ENCODE measurements around the gene PLS3. TPM values are rescaled to one million over a fixed set of nuclear protein-coding genes. Genes with fewer than 3 reads are reported as not detected.
A peak's percentile ranks its signal among the peaks of the same experiment; 100 is the strongest.

Gene PLS3
- total and polyA plus RNA-seq, 2 donors from 2014 or later: 97.4 to 110 TPM

DNA sequence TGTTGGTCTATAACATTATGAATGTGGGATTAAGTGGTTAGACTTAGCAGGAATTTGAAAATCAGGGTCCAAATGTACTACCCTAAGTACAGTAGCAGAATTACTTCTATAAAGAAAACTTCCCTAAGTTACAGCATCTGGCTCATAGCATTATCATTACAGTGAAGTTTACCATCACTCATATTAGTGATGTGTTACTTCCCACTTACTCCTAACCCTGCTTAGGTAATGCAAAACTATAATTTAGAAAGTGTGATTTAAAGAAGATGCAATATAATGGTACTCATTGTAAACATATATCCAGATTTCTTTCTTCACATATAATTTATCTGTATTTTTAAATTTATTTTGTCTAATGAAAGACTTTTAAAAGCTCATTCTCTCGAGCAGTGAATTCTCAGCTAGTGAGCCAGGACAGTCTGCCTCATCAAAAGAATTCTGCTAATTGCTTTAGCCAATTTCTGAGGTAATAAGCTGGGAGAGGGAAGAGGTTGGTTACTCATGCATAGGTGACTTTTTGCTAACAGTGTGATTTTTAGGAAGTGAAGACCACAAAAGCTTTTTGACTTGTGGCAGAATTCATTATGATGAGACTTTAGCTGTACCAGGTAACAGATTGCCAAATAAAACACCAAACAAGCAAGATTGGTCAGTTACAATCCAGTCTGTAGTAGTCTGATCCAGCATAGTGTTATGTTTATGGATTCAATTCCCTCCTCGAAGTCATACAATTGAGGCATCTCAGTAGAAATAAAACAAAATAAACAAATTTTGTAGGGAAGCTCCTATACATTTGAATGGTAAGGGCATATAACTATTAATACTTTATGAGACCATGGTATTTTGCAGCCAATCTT lies 21.0 kb downstream of the PLS3 start:
- no peak for DNase-seq
- H3K27ac ChIP-seq (ENCODE audit: low read depth in 2 of 2, low read length in 2 of 2): no peak overlapping the region
- TF ChIP-seq, protein P1, sequence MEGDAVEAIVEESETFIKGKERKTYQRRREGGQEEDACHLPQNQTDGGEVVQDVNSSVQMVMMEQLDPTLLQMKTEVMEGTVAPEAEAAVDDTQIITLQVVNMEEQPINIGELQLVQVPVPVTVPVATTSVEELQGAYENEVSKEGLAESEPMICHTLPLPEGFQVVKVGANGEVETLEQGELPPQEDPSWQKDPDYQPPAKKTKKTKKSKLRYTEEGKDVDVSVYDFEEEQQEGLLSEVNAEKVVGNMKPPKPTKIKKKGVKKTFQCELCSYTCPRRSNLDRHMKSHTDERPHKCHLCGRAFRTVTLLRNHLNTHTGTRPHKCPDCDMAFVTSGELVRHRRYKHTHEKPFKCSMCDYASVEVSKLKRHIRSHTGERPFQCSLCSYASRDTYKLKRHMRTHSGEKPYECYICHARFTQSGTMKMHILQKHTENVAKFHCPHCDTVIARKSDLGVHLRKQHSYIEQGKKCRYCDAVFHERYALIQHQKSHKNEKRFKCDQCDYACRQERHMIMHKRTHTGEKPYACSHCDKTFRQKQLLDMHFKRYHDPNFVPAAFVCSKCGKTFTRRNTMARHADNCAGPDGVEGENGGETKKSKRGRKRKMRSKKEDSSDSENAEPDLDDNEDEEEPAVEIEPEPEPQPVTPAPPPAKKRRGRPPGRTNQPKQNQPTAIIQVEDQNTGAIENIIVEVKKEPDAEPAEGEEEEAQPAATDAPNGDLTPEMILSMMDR (IDR thresholded peaks at IDR 0.05; ENCODE audit: borderline replicate concordance, extremely low read depth, insufficient read depth): no peak
- peaks cover 4% of the 10 kb centered on the region for H3K27me3 ChIP-seq (ENCODE audit: control insufficient read depth, insufficient read depth, low read length)
- no peak overlapping the region for H3K4me3 ChIP-seq (ENCODE audit: low read length in 3 of 3)
- H3K4me1 ChIP-seq (ENCODE audit: control insufficient read depth in 2 of 3, insufficient read depth in 2 of 3, low read depth in 1 of 3, low read length in 3 of 3): peaks cover 0 to 3% (median 2%) of the 10 kb centered on the region in 3 donors
- H3K36me3 ChIP-seq (ENCODE audit: control insufficient read depth in 2 of 3, insufficient read depth in 3 of 3, low read length in 3 of 3): no peaks in the 10 kb centered on the region
- H3K9ac ChIP-seq (ENCODE audit: low read length in 3 of 3): no peak overlapping the region
- no peak for FAIRE-seq
- intact Hi-C loops (cut with DNase I): no loop called here
- no peaks in the 10 kb centered on the region for H3K9me3 ChIP-seq (ENCODE audit: control insufficient read depth in 2 of 3, insufficient read depth in 1 of 3, low read length in 3 of 3)

DNA sequence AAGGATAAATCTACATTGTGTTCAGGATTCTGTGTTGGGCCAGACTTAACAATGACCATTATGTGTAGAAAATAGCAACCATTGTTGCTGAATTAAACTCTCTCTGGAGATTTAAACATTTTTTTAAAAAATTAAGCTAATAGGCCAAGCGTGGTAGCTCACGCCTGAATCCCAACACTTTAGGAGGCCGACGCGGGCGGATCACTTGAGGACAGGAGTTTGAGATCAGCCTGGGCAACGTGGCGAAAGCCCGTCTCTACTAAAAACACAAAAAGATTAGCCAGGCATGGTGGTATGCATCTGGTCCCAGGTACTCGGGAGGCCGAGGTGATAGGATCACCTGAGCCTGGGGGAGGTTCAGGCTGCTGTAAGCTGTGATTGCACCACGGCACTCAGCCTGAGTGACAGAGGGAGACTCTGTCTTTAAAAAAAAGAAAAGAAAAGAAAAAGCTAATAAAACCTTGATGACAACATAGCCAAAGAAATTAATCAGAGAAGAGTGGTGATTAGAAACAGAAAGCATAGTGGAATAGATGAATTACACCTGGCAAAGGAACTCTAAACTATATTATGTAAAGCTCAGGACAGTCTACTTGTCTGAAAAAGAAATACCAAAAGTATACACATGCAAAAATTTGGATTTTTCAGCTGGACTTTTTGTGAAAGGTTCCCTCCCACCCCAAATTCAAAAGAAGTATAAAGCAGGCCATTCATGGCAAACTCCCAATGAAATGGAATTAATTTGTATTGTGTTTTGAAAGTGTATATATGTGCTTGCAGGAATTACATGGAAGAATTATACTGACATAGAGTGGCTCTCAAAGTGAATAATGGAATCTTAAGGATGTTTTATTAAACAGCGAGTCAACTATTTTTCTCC lies 21.9 kb downstream of the PLS3 start:
- TF ChIP-seq, protein P1 (IDR thresholded peaks at IDR 0.05; ENCODE audit: borderline replicate concordance, extremely low read depth, insufficient read depth): no peak
- FAIRE-seq: peak; percentile 74
- intact Hi-C loops (cut with DNase I): no loop called here
- H3K27ac ChIP-seq (ENCODE audit: low read depth in 2 of 2, low read length in 2 of 2): peak overlapping the region in 1 of 2 donors; percentile 47
- peaks cover 3% of the 10 kb centered on the region for H3K27me3 ChIP-seq (ENCODE audit: control insufficient read depth, insufficient read depth, low read length)
- peak in 2 of 5 donors; percentile 15 to 30 for DNase-seq
- peaks cover 0 to 3% (median 2%) of the 10 kb centered on the region in 3 donors for H3K4me1 ChIP-seq (ENCODE audit: control insufficient read depth in 2 of 3, insufficient read depth in 2 of 3, low read depth in 1 of 3, low read length in 3 of 3)
- no peak overlapping the region for H3K9ac ChIP-seq (ENCODE audit: low read length in 3 of 3)
- no peak overlapping the region for H3K4me3 ChIP-seq (ENCODE audit: low read length in 3 of 3)
- H3K36me3 ChIP-seq (ENCODE audit: control insufficient read depth in 2 of 3, insufficient read depth in 3 of 3, low read length in 3 of 3): no peaks in the 10 kb centered on the region
- H3K9me3 ChIP-seq (ENCODE audit: control insufficient read depth in 2 of 3, insufficient read depth in 1 of 3, low read length in 3 of 3): no peaks in the 10 kb centered on the region

DNA sequence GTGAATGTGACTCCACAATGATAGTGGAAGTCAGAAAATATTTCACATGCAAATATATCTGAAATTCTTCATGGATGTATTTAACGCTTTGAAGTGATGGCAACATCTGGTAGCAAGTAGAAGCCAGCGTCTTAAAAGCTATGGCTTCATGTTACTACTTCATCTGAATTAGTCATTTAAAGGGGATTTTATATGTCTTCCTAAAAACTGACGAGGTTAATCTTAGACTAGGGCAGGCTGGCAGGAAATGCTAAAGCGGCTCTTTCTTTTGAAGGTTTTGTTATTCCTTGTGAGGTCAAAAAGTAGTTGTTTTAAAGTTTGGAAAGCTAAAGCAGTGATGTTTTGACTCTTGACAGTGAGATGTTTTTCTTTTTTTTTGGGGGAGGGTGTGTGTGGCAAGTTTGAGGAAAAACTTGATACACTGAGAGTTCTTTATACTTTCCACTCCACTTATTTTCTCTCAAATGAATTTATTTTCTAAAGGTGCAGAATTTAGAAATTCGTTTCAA lies 22.6 kb downstream of the PLS3 start:
- H3K36me3 ChIP-seq (ENCODE audit: control insufficient read depth in 2 of 3, insufficient read depth in 3 of 3, low read length in 3 of 3): no peaks in the 10 kb centered on the region
- H3K27me3 ChIP-seq (ENCODE audit: control insufficient read depth, insufficient read depth, low read length): peaks cover 3% of the 10 kb centered on the region
- peak overlapping the region in 1 of 2 donors; percentile 47 for H3K27ac ChIP-seq (ENCODE audit: low read depth in 2 of 2, low read length in 2 of 2)
- H3K4me3 ChIP-seq (ENCODE audit: low read length in 3 of 3): no peak overlapping the region
- no peaks in the 10 kb centered on the region for H3K9me3 ChIP-seq (ENCODE audit: control insufficient read depth in 2 of 3, insufficient read depth in 1 of 3, low read length in 3 of 3)
- intact Hi-C loops (cut with DNase I): no loop called here
- TF ChIP-seq, protein P1 (IDR thresholded peaks at IDR 0.05; ENCODE audit: borderline replicate concordance, extremely low read depth, insufficient read depth): no peak
- FAIRE-seq (no peak), DNase-seq (peak in 1 of 5 donors; percentile 31)
- peaks cover 0 to 3% (median 2%) of the 10 kb centered on the region in 3 donors for H3K4me1 ChIP-seq (ENCODE audit: control insufficient read depth in 2 of 3, insufficient read depth in 2 of 3, low read depth in 1 of 3, low read length in 3 of 3)
- no peak overlapping the region for H3K9ac ChIP-seq (ENCODE audit: low read length in 3 of 3)

All from kidney (tissue), 14 donors.